ENCODE measurements around the gene TCEA3. TPM values are rescaled to one million over a fixed set of nuclear protein-coding genes. Genes with fewer than 3 reads are reported as not detected.

Gene TCEA3
- total RNA-seq, 2 donors from 2014 or later, result 128 to 133 TPM

DNA sequence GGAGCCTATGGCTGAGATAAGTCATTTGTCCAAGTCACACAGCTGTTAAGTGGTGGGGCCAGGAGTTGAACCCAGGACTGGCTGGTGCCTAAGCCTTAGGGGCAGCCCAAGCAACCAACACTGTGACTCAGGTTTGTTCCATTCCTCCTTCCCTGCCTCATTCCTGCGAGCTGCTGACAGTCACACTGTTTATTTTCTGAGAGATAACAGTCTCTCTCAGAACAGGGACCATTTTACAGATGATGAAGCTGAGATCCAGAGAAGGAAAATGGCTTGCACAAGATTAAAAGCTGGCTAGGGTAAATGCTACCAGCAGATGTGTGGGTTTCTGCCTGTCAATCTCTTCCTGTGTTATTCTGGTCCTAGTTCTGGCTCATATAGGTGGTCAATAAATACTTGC, 24.3 kb upstream of the TCEA3 start:
- H3K4me3 ChIP-seq, result no peak overlapping the region
- no peaks in the 10 kb centered on the region for H3K36me3 ChIP-seq
- no peaks in the 10 kb centered on the region for H3K27me3 ChIP-seq
- no peak overlapping the region for H3K27ac ChIP-seq
- intact Hi-C loops (cut with DNase I), result no loop called here
- TF ChIP-seq, protein P1, sequence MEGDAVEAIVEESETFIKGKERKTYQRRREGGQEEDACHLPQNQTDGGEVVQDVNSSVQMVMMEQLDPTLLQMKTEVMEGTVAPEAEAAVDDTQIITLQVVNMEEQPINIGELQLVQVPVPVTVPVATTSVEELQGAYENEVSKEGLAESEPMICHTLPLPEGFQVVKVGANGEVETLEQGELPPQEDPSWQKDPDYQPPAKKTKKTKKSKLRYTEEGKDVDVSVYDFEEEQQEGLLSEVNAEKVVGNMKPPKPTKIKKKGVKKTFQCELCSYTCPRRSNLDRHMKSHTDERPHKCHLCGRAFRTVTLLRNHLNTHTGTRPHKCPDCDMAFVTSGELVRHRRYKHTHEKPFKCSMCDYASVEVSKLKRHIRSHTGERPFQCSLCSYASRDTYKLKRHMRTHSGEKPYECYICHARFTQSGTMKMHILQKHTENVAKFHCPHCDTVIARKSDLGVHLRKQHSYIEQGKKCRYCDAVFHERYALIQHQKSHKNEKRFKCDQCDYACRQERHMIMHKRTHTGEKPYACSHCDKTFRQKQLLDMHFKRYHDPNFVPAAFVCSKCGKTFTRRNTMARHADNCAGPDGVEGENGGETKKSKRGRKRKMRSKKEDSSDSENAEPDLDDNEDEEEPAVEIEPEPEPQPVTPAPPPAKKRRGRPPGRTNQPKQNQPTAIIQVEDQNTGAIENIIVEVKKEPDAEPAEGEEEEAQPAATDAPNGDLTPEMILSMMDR (IDR thresholded peaks at IDR 0.05), result no peak
- DNase-seq, result no peak
- peaks cover 5% of the 10 kb centered on the region for H3K4me1 ChIP-seq
- H3K9me3 ChIP-seq, result no peaks in the 10 kb centered on the region
- H3K9ac ChIP-seq (ENCODE audit: low read depth in 2 of 2, low read length in 2 of 2), result no peak overlapping the region

DNA sequence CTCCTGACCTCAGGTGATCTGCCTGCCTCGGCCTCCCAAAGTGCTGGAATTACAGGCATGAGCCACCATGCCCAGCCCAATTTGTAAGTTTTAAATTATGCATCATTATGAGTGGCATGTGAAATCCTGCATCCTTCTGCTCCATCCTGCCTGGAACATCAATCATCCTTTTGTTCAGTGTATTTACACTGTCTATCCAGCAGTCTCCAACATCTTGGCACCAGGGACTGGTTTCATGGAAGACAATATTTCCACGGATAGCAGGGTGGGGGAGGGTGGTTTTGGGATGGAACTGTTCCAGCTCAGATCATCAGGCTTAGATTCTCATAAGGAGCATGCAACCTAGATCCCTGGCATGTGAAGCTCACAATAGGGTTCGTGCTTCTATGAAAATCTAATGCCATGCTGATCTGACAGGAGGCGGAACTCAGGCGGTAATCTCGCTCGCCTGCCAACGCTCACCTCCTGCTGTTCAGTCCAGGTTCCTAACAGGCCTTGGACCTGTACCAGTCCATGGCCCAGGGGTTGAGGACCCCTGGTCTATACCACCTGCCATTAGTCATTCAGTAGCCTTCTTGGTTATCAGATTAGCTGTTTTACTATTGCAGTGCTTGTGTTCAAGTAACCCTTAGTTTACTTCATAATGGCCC, 22.2 kb upstream of the TCEA3 start:
- Histone ChIP-seq H3K27me3 (no peaks in the 10 kb centered on the region), H3K27ac (no peak overlapping the region), H3K9me3 (no peaks in the 10 kb centered on the region), H3K4me1 (no peaks in the 10 kb centered on the region), H3K4me3 (no peak overlapping the region), H3K36me3 (no peaks in the 10 kb centered on the region), H3K9ac (ENCODE audit: low read depth in 2 of 2, low read length in 2 of 2) (no peak overlapping the region)
- DNase-seq, result no peak
- intact Hi-C loops (cut with DNase I), result no loop called here
- TF ChIP-seq, protein P1 (IDR thresholded peaks at IDR 0.05), result no peak

DNA sequence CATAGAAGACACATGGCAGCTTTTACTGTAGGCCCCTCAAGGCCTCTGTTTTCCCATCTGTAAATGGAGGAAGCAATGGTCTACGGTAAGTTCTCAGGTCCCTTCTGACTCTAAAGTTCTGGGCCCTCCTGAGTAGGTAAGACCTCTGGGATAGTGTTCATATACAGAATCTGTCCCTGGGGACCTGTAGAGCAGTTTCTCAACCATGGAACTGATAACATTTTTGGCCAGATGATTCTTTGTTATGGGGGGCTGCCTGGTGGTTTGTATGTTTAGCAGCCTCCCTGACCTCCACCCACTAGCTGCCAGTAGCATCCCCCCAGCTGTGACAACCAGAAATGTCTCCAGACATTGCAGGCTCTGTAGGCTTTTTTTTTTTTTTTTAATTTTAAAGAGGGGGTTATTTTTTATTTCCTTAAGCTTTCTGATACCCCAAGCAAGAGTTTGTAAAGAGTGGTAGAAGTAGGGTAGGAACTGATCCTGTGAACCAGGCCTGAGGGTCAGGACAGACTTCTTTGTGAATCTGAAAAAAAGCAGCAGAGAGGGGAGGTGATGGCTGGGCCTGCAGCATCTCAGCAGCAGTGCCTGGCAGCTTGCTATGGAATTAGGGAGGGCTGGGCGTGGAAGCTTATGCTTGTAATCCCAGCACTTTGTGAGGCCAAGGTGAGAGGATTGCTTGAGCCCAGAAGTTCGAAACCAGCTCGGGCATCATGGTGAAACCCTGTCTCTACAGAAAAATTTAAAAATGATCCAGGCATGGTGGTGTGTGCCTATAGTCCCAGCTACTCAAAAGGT, 20.2 kb upstream of the TCEA3 start:
- no peak overlapping the region for H3K27ac ChIP-seq
- H3K4me1 ChIP-seq, result no peaks in the 10 kb centered on the region
- H3K9ac ChIP-seq (ENCODE audit: low read depth in 2 of 2, low read length in 2 of 2), result no peak overlapping the region
- no peaks in the 10 kb centered on the region for H3K27me3 ChIP-seq
- intact Hi-C loops (cut with DNase I), result no loop called here
- no peaks in the 10 kb centered on the region for H3K36me3 ChIP-seq
- H3K9me3 ChIP-seq, result no peaks in the 10 kb centered on the region
- H3K4me3 ChIP-seq, result no peak overlapping the region
- no peak for DNase-seq
- TF ChIP-seq, protein P1 (IDR thresholded peaks at IDR 0.05), result no peak

DNA sequence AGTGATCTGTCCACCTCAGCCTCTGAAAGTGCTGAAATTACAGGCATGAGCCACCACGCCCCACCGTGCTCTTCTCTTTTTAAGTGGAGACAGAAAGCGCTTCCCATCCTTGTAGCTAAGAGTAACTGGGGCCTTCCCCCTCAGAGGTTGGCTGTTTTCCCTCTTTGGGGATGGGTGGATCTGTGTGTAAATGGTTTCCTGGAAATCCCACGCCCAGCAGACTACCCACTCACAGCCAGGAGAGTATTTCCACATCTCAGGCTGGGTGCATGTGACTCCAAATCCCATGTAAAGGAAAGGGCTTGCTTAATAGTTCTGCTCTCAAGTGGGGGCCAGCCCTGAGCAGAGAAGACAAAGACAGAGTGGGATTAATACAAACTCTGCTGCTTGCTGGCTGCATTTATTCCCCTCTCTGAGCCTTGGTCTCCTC, 19.6 kb upstream of the TCEA3 start:
- Histone ChIP-seq H3K27ac (no peak overlapping the region), H3K36me3 (no peaks in the 10 kb centered on the region), H3K27me3 (no peaks in the 10 kb centered on the region), H3K9me3 (no peaks in the 10 kb centered on the region), H3K9ac (ENCODE audit: low read depth in 2 of 2, low read length in 2 of 2) (no peak overlapping the region), H3K4me3 (no peak overlapping the region), H3K4me1 (no peaks in the 10 kb centered on the region)
- TF ChIP-seq, protein P1 (IDR thresholded peaks at IDR 0.05), result no peak
- intact Hi-C loops (cut with DNase I), result no loop called here
- peak; percentile 66 for DNase-seq

DNA sequence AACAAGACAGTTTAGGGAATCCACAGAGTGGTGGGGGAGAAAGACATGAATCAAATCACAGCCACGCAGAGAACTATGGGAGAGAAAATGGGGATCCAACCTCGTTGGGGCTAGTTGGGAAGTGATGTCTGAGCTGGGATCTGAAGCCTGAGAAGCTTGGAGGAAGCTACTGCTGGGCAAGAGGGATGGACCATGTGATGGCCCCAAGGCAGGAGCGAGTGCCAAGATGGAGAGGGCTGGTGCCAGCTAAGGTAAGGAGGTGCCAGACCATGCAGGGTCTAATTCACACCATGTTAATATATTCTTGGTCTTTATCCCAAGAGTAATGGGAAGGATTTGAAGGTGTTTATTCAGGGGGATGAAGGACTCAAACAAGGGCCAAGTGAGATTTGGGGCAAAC, 18.2 kb upstream of the TCEA3 start:
- intact Hi-C loops (cut with DNase I), result no loop called here

More for the DNA sequence above, 18.2 kb upstream of the TCEA3 start:
- Histone ChIP-seq H3K4me3 (no peak overlapping the region), H3K27ac (no peak overlapping the region), H3K9ac (ENCODE audit: low read depth in 2 of 2, low read length in 2 of 2) (no peak overlapping the region), H3K9me3 (no peaks in the 10 kb centered on the region), H3K27me3 (no peaks in the 10 kb centered on the region), H3K4me1 (no peaks in the 10 kb centered on the region), H3K36me3 (no peaks in the 10 kb centered on the region)
- DNase-seq, result no peak
- TF ChIP-seq, protein P1 (IDR thresholded peaks at IDR 0.05), result no peak

Data from colonic mucosa (tissue), 4 donors.